Measurements from ENCODE around the gene MCFD2.

DNA sequence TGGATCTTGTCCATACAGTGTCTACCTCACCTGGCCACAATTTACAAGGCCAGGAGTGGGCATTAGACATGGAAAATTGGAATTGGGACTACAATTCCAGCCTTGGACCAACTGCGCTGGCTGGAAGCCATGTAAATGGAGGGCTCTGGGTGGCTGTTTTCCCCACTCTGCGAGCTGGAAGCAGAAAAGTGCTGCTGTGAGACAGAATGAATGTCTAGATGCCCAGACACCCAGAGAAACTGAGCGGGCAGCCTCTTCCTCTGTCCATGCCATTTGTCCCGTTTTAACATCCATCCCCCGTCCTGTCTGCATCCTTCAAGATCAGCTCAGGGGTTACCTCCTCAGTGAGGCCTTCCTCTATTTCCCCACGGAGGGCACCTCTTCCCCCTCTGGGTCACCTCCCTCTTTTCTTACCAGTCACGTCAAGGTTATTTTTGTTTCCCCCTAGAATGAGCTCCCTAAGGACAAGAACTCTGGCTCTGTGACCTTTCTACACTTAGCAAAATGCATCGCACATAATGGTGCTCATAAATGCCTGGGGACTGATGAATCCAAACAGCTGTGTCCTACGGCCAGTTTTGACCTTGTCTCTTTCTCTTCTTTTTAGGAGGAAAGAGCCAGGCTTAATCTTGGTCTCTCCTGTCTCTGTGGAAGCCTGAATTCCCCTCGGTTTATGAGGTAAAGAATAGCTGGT, 41.2 kb downstream of the MCFD2 start:
- TF ChIP-seq, protein P1, sequence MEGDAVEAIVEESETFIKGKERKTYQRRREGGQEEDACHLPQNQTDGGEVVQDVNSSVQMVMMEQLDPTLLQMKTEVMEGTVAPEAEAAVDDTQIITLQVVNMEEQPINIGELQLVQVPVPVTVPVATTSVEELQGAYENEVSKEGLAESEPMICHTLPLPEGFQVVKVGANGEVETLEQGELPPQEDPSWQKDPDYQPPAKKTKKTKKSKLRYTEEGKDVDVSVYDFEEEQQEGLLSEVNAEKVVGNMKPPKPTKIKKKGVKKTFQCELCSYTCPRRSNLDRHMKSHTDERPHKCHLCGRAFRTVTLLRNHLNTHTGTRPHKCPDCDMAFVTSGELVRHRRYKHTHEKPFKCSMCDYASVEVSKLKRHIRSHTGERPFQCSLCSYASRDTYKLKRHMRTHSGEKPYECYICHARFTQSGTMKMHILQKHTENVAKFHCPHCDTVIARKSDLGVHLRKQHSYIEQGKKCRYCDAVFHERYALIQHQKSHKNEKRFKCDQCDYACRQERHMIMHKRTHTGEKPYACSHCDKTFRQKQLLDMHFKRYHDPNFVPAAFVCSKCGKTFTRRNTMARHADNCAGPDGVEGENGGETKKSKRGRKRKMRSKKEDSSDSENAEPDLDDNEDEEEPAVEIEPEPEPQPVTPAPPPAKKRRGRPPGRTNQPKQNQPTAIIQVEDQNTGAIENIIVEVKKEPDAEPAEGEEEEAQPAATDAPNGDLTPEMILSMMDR (IDR thresholded peaks at IDR 0.05; ENCODE audit: poor library complexity) = no peak
- TF ChIP-seq EZH2 (IDR thresholded peaks at IDR 0.05; ENCODE audit: borderline replicate concordance) (no peak), EZH2phosphoT487 (IDR thresholded peaks at IDR 0.05; ENCODE audit: low read depth, severe bottlenecking, unreplicated experiment) (no peak)
